HFFc6 (cell line): ENCODE measurements around the gene ALCAM. TPM values are rescaled to one million over a fixed set of nuclear protein-coding genes. Genes with fewer than 3 reads are reported as not detected.

Experiments used
- DNase-seq: peaks from one replicate; pipeline ENCODE4 v3.0.0-alpha.2; 2018
- H3K27ac Mint-ChIP-seq: 2 replicates; pipeline ENCODE4 v1.8.0; 2020; ENCODE audit warnings: mild to moderate bottlenecking, mixed read lengths
- H3K27me3 Mint-ChIP-seq: 2 replicates; pipeline ENCODE4 v1.8.0; 2021; ENCODE audit warnings: mild to moderate bottlenecking, moderate library complexity, mixed read lengths; ENCODE audit not compliant: insufficient read depth
- H3K36me3 Mint-ChIP-seq: 2 replicates; pipeline ENCODE4 v1.8.0; 2021; ENCODE audit warnings: low read depth, mixed read lengths
- H3K4me1 Mint-ChIP-seq: 2 replicates; pipeline ENCODE4 v1.8.0; 2020; ENCODE audit warnings: low read depth, mixed read lengths
- H3K4me3 Mint-ChIP-seq: 2 replicates; pipeline ENCODE4 v1.8.0; 2020; ENCODE audit warnings: mild to moderate bottlenecking, moderate library complexity, mixed read lengths
- H3K9me3 Mint-ChIP-seq: 2 replicates; pipeline ENCODE4 v1.8.0; 2020; ENCODE audit warnings: mild to moderate bottlenecking, mixed read lengths
- CTCF ChIP-seq: fragments of 200-600 bp; sonication (generic); IDR thresholded peaks from 2 replicates; pipeline ENCODE4 v1.5.0; 2021; ENCODE audit warnings: antibody characterized with exemption, mild to moderate bottlenecking
- total RNA-seq, 6 experiments: library from RNA; stranded (reverse); fragmentation: NEBNext Ultra II Directional; extraction: Animal tissue kit (Norgen Biotek cat#: 25700); gene quantifications; 2 replicates in 1 of 6; 3 replicates in 5 of 6; pipeline ENCODE4 v1.2.3, GENCODE V29; 2021

The ALCAM gene
- total RNA-seq, 6 experiments from 2014 or later = 307 to 420 (median 361) TPM

- Mint-ChIP-seq H3K27ac (no peak overlapping the region), H3K4me3 (no peak overlapping the region), H3K9me3 (no peaks in the 10 kb centered on the region; the same call in 1 of the 2 replicates), H3K36me3 (peaks cover 4% of the 10 kb centered on the region; the same call in 1 of the 2 replicates), H3K27me3 (no peaks in the 10 kb centered on the region; the same call in 1 of the 2 replicates), H3K4me1 (peaks cover 96% of the 10 kb centered on the region)
- no peak for DNase-seq
- no peak for TF ChIP-seq CTCF
Measured at GRCh38 chr3:105356396-105356795, 10.3 kb upstream of the ALCAM start.

- H3K4me3 Mint-ChIP-seq = no peak overlapping the region
- no peak for TF ChIP-seq CTCF
- H3K9me3 Mint-ChIP-seq = no peaks in the 10 kb centered on the region; the same call in 1 of the 2 replicates
Measured at GRCh38 chr3:105356988-105357387, 9.7 kb upstream of the ALCAM start.

GRCh38 chr3:105359098-105359762 is 7.5 kb upstream of the ALCAM start:
- Mint-ChIP-seq H3K36me3 (peaks cover 8% of the 10 kb centered on the region; the same call in 1 of the 2 replicates), H3K4me3 (peak overlapping the region; percentile 66), H3K4me1 (peaks cover 94% of the 10 kb centered on the region), H3K9me3 (no peaks in the 10 kb centered on the region; the same call in 1 of the 2 replicates), H3K27me3 (no peaks in the 10 kb centered on the region; the same call in 1 of the 2 replicates), H3K27ac (peak overlapping the region; percentile 91)
- TF ChIP-seq CTCF = no peak
- DNase-seq = peak; percentile 79

More at GRCh38 chr3:105356988-105357387, 9.7 kb upstream of the ALCAM start:
- peaks cover 96% of the 10 kb centered on the region for H3K4me1 Mint-ChIP-seq
- no peak overlapping the region for H3K27ac Mint-ChIP-seq
- no peaks in the 10 kb centered on the region; the same call in 1 of the 2 replicates for H3K27me3 Mint-ChIP-seq
- DNase-seq = no peak
- H3K36me3 Mint-ChIP-seq = peaks cover 4% of the 10 kb centered on the region; the same call in 1 of the 2 replicates

GRCh38 chr3:105360003-105360402 is 6.7 kb upstream of the ALCAM start:
- peak overlapping the region; percentile 91 for H3K27ac Mint-ChIP-seq
- H3K4me1 Mint-ChIP-seq = peaks cover 94% of the 10 kb centered on the region

GRCh38 chr3:105362021-105362665 is 4.6 kb upstream of the ALCAM start:
- Mint-ChIP-seq H3K27me3 (peaks cover 4% of the 10 kb centered on the region), H3K27ac (peak overlapping the region; percentile 98), H3K4me3 (peak overlapping the region; percentile 60), H3K4me1 (peaks cover 80% of the 10 kb centered on the region), H3K36me3 (0 out of 2 replicates have a peak, but pooled peaks cover 6% of the 10 kb centered on the region), H3K9me3 (no peaks in the 10 kb centered on the region)
- peak; percentile 67 for DNase-seq
- TF ChIP-seq CTCF = no peak

More at GRCh38 chr3:105360003-105360402, 6.7 kb upstream of the ALCAM start:
- no peak for TF ChIP-seq CTCF
- DNase-seq = no peak
- Mint-ChIP-seq H3K4me3 (peak overlapping the region; percentile 66; the same call in 1 of the 2 replicates), H3K36me3 (0 out of 2 replicates have a peak, but pooled peaks cover 6% of the 10 kb centered on the region), H3K9me3 (no peaks in the 10 kb centered on the region), H3K27me3 (no peaks in the 10 kb centered on the region; the same call in 1 of the 2 replicates)
